SK-N-SH treated with all-trans-retinoic acid at 6 μM for 48 hours (cell line): ENCODE results near the gene OTOA.

Experiments
- ARNTL ChIP-seq: fragments of 450-650 bp; formaldehyde crosslinking; IDR thresholded peaks from 2 replicates; pipeline ENCODE4 v1.5.0; 2020; ENCODE audit warnings: low read depth, mild to moderate bottlenecking, moderate library complexity, borderline replicate concordance
- TCF4 ChIP-seq: fragments of 250-450 bp; sonication (Bioruptor Pico); IDR thresholded peaks from 2 replicates; pipeline ENCODE4 v1.8.0; 2021; ENCODE audit warnings: mild to moderate bottlenecking, moderate library complexity, borderline replicate concordance
- ZFP3 ChIP-seq: fragments of 250-450 bp; sonication (Bioruptor Pico); IDR thresholded peaks from 2 replicates; pipeline ENCODE4 v1.5.0; 2020; ENCODE audit warnings: mild to moderate bottlenecking, moderate library complexity
- ZFP30 ChIP-seq: fragments of 450-650 bp; formaldehyde crosslinking; IDR thresholded peaks from 2 replicates; pipeline ENCODE4 v1.5.0; 2022; ENCODE audit warnings: mild to moderate bottlenecking, moderate library complexity
- ZNF565 ChIP-seq: fragments of 450-650 bp; formaldehyde crosslinking; conservative IDR thresholded peaks from 2 replicates; pipeline ENCODE4 v1.5.0; 2020; ENCODE audit warnings: low read depth, mild to moderate bottlenecking, moderate library complexity
- ZNF70 ChIP-seq: fragments of 450-650 bp; formaldehyde crosslinking; IDR thresholded peaks from 2 replicates; pipeline ENCODE4 v1.5.0; 2020; ENCODE audit warnings: mild to moderate bottlenecking, moderate library complexity

DNA sequence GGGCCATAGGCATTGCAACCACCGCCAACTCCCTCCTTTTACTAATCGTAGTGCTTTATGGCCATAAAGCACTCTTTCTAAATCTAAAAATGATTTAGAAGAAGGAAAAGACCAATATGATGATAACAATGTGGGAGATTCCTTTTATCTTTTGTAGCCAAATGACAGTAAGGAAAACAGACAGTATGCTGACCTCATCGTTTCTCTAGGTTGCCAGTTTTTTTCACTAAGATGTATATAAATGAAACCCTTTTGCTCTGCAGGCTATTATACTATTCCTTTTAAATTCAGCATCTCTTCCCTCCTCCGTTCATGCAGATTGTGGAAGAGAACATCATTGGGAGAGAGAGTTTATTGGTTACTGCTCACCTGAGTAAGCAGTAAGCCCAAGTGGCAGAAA, 25.3 kb downstream of the OTOA start:
- TF ChIP-seq ZNF70 (no peak), ZNF565 (CRISPR knock-in tag) (no peak), ZFP3 (CRISPR knock-in tag) (no peak), TCF4 (CRISPR knock-in tag) (no peak), ZFP30 (no peak), ARNTL (CRISPR knock-in tag) (no peak)
